Transverse colon (tissue), 4 donors: ENCODE data around the gene CNTNAP2.
A peak's percentile ranks its signal among the peaks of the same experiment; 100 is the strongest.

Experiments
- EP300 ChIP-seq: sonication (generic); formaldehyde crosslinking; IDR thresholded peaks from one replicate; pipeline ENCODE4 v1.6.1; 2017; ENCODE audit warnings: antibody characterized with exemption, low read depth
- POLR2AphosphoS5 ChIP-seq, 3 donors: sonication (generic); formaldehyde crosslinking; IDR thresholded peaks; one replicate each; pipeline ENCODE4 v1.6.1; 2016; ENCODE audit warnings: antibody characterized with exemption in 3 of 3
- TF ChIP-seq, protein P1 (sequence below), 5 experiments: fragments of 200-600 bp in 3 of 5; fragments of 450-650 bp in 2 of 5; sonication (generic) in 3 of 5; IDR thresholded peaks; 1 replicate in 2 of 5; 2 replicates in 3 of 5; pipeline ENCODE4 v1.5.1; 2016 to 2017; ENCODE audit warnings: antibody characterized with exemption in 5 of 5, inconsistent platforms in 3 of 5, mild to moderate bottlenecking in 2 of 5, moderate library complexity in 1 of 5

DNA sequence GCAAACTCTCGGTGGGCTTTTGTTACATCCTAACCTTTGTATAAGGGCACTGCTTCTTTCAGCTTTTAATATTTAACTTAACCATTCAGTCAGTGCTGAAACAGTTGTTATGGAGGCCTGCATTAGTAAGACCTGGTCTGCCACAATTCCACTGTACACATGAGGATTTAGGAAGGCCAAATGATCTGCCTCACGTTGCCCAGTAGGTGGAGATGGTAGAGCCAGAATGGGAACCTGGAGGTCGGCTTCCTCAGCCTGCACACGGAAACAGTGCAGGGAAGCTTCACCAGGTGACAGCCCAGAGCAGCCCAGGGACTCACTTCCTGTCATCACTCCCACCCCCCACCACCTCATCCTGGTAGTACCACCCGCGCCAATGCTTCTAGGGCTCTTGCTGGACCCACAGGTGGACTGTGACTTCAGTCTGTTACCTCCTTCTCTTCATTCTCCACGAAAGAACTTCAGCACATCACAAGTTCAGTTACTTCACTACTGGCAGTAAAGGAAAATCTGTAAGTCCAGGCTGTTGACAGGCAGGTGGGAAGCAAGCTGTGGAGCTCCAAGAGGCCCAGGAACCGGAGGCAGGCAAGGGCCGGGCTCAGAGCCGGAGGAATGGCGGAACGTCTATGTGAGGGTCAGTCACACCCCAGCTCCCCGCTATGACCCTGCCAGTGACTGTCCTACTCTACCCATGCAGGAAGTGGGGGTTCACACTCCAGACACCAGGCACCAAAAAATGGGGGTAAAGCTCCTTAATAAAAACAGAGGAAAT, 1993.7 kb downstream of the CNTNAP2 start:
- no peak for TF ChIP-seq POLR2AphosphoS5 (IDR thresholded peaks at IDR 0.05)
- TF ChIP-seq, protein P1, sequence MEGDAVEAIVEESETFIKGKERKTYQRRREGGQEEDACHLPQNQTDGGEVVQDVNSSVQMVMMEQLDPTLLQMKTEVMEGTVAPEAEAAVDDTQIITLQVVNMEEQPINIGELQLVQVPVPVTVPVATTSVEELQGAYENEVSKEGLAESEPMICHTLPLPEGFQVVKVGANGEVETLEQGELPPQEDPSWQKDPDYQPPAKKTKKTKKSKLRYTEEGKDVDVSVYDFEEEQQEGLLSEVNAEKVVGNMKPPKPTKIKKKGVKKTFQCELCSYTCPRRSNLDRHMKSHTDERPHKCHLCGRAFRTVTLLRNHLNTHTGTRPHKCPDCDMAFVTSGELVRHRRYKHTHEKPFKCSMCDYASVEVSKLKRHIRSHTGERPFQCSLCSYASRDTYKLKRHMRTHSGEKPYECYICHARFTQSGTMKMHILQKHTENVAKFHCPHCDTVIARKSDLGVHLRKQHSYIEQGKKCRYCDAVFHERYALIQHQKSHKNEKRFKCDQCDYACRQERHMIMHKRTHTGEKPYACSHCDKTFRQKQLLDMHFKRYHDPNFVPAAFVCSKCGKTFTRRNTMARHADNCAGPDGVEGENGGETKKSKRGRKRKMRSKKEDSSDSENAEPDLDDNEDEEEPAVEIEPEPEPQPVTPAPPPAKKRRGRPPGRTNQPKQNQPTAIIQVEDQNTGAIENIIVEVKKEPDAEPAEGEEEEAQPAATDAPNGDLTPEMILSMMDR (IDR thresholded peaks at IDR 0.05), result peak in 3 of 5 experiments; percentile 21 to 33 (median 27)
- no peak for TF ChIP-seq EP300
